T-cell (primary cell): ENCODE results near the gene PHF2. TPM values are rescaled to one million over a fixed set of nuclear protein-coding genes. Genes with fewer than 3 reads are reported as not detected.

Experiments used
- ATAC-seq, 4 experiments: fragments of 200-7000 bp in 3 of 4; fragments of 150-1000 bp in 1 of 4; cut with Tn5 transposase; replicated peaks in 1 of 4; 1 replicate in 3 of 4; 2 replicates in 1 of 4; pipeline ENCODE4 v1.10.0; 2021; ENCODE audit warnings: moderate library complexity in 3 of 4, mild to moderate bottlenecking in 2 of 4, moderate number of reproducible peaks in 1 of 4
- CTCF ChIA-PET, 2 donors: fragments of 300-600 bp; sonication (Branson Sonifier 250); formaldehyde crosslinking; loops; one replicate each; lab custom pipeline; 2022; ENCODE audit warnings: antibody characterized with exemption in 2 of 2; lab: Charles Lee
- POLR2A ChIA-PET, 2 donors: fragments of 300-600 bp; sonication (Branson Sonifier 250); formaldehyde crosslinking; loops; one replicate each; lab custom pipeline; 2022; ENCODE audit warnings: antibody characterized with exemption in 2 of 2; lab: Charles Lee
- DNase-seq, 35 experiments: peaks; one replicate each; pipeline versions ENCODE4 v3.0.0 to v3.0.0-alpha.2; 2013 to 2023
- H3K27ac ChIP-seq: one replicate; pipeline ENCODE4 v1.5.1; 2013; ENCODE audit warnings: low read length
- H3K27me3 ChIP-seq, 2 experiments: replicated peaks in 1 of 2; 1 replicate in 1 of 2; 2 replicates in 1 of 2; pipeline versions ENCODE4 v1.6.1 to v1.7.0; 2013; ENCODE audit warnings: low read length in 1 of 2, mixed read lengths in 1 of 2; ENCODE audit not compliant: control insufficient read depth in 2 of 2, insufficient read depth in 2 of 2; ENCODE audit errors: extremely low read depth in 1 of 2
- H3K36me3 ChIP-seq, 2 donors: 1 replicate in 1 of 2; 2 replicates in 1 of 2; pipeline versions ENCODE4 v1.6.1 to v1.7.0; 2013; ENCODE audit warnings: low read length in 1 of 2; ENCODE audit not compliant: control insufficient read depth in 2 of 2, insufficient read depth in 1 of 2; ENCODE audit errors: extremely low read depth in 1 of 2
- H3K4me1 ChIP-seq, 2 experiments: 1 replicate in 1 of 2; 2 replicates in 1 of 2; pipeline versions ENCODE4 v1.6.1 to v1.7.0; 2013; ENCODE audit warnings: low read length in 2 of 2, mixed read lengths in 1 of 2; ENCODE audit not compliant: insufficient read depth in 2 of 2, control insufficient read depth in 1 of 2; ENCODE audit errors: extremely low read depth in 1 of 2
- H3K4me3 ChIP-seq, 2 donors: 1 replicate in 1 of 2; 2 replicates in 1 of 2; pipeline versions ENCODE4 v1.5.1 to v1.7.0; 2013; ENCODE audit warnings: mild to moderate bottlenecking in 2 of 2, low read length in 1 of 2, moderate library complexity in 1 of 2; ENCODE audit not compliant: control insufficient read depth in 1 of 2; ENCODE audit errors: extremely low read depth in 1 of 2
- H3K9me3 ChIP-seq: 2 replicates; pipeline ENCODE4 v1.7.0; 2013
- H3K27ac Mint-ChIP-seq, 2 donors: one replicate each; pipeline ENCODE4 v1.8.0; 2020 to 2021; ENCODE audit warnings: mild to moderate bottlenecking in 2 of 2, mixed read lengths in 2 of 2
- H3K27me3 Mint-ChIP-seq, 2 donors: one replicate each; pipeline ENCODE4 v1.8.0; 2021 to 2022; ENCODE audit warnings: mixed read lengths in 2 of 2
- H3K36me3 Mint-ChIP-seq: one replicate; pipeline ENCODE4 v1.8.0; 2021; ENCODE audit warnings: mixed read lengths
- H3K4me1 Mint-ChIP-seq, 3 donors: one replicate each; pipeline ENCODE4 v1.8.0; 2020 to 2022; ENCODE audit warnings: mixed read lengths in 3 of 3, mild to moderate bottlenecking in 1 of 3
- H3K4me3 Mint-ChIP-seq, 3 donors: one replicate each; pipeline ENCODE4 v1.8.0; 2020 to 2022; ENCODE audit warnings: mild to moderate bottlenecking in 3 of 3, mixed read lengths in 3 of 3, moderate library complexity in 3 of 3
- H3K9me3 Mint-ChIP-seq, 3 donors: one replicate each; pipeline ENCODE4 v1.8.0; 2020 to 2022; ENCODE audit warnings: mixed read lengths in 3 of 3
- WGBS: methylation state at CpG from one replicate; pipeline ENCODE4 v1.1.5; 2013; ENCODE audit warnings: missing lambda C conversion rate; ENCODE audit not compliant: insufficient coverage; 5-methylcytosine and 5-hydroxymethylcytosine counted together
- total RNA-seq, 35 experiments: library from RNA in 6 of 35; stranded (reverse) in 6 of 35; fragments of 120-200 nt in 1 of 35; gene quantifications; one replicate each; pipeline versions ENCODE4 v1.2.1 to v1.2.4 and lab custom pipeline; 2013 to 2026

The PHF2 gene
- total RNA-seq, 5 donors from 2014 or later (not counting 1 experiment from before 2014, with no cell fraction given): 24.6 to 38.5 (median 34.6) TPM

- H3K27me3 ChIP-seq: no peaks in the 10 kb centered on the region
- no peak for ATAC-seq
- no peak overlapping the region for H3K4me3 Mint-ChIP-seq
- ChIA-PET CTCF (no interaction called here), POLR2A (no interaction called here)
- no peaks in the 10 kb centered on the region for H3K36me3 Mint-ChIP-seq
- no peak overlapping the region for H3K27ac Mint-ChIP-seq
- peaks cover 0 to 33% of the 10 kb centered on the region in 2 experiments for H3K4me1 ChIP-seq
- H3K27ac ChIP-seq: no peak overlapping the region
- H3K27me3 Mint-ChIP-seq: no peaks in the 10 kb centered on the region
- 91% methylated on average over 8 of the region's 13 CpGs for WGBS
- no peaks in the 10 kb centered on the region for H3K9me3 ChIP-seq
- H3K4me1 Mint-ChIP-seq: peaks cover 75 to 84% (median 77%) of the 10 kb centered on the region in 3 donors
- H3K4me3 ChIP-seq: no peak overlapping the region
- no peaks in the 10 kb centered on the region for H3K36me3 ChIP-seq
- H3K9me3 Mint-ChIP-seq: no peaks in the 10 kb centered on the region
- no peak for DNase-seq
These were observed 15.1 kb downstream of the PHF2 start for GRCh38 chr9:93591301-93592007.

GRCh38 chr9:93592008-93592642, 15.7 kb downstream of the PHF2 start:
- Histone ChIP-seq H3K27me3 (no peaks in the 10 kb centered on the region), H3K4me1 (peaks cover 0 to 35% of the 10 kb centered on the region in 2 experiments), H3K4me3 (no peak overlapping the region), H3K27ac (no peak overlapping the region), H3K36me3 (no peaks in the 10 kb centered on the region), H3K9me3 (no peaks in the 10 kb centered on the region)
- POLR2A ChIA-PET: no interaction called here
- no peaks in the 10 kb centered on the region for H3K27me3 Mint-ChIP-seq
- no peaks in the 10 kb centered on the region for H3K9me3 Mint-ChIP-seq
- ATAC-seq (no peak), DNase-seq (no peak)
- no peaks in the 10 kb centered on the region for H3K36me3 Mint-ChIP-seq
- 98% methylated on average over 6 of the region's 8 CpGs for WGBS
- H3K4me3 Mint-ChIP-seq: no peak overlapping the region
- peaks cover 70 to 80% (median 72%) of the 10 kb centered on the region in 3 donors for H3K4me1 Mint-ChIP-seq
- H3K27ac Mint-ChIP-seq: no peak overlapping the region
- CTCF ChIA-PET: interaction anchor here in 1 of 2 donors (0.8 kb wide), 1 partner anchor 588 kb away, joined by 3 read pairs; no protein-coding TSS in a partner anchor

GRCh38 chr9:93592643-93593021, 16.2 kb downstream of the PHF2 start:
- Histone ChIP-seq H3K9me3 (no peaks in the 10 kb centered on the region), H3K36me3 (no peaks in the 10 kb centered on the region), H3K27ac (no peak overlapping the region), H3K4me3 (no peak overlapping the region), H3K27me3 (no peaks in the 10 kb centered on the region), H3K4me1 (peaks cover 0 to 36% of the 10 kb centered on the region in 2 experiments)
- DNase-seq: no peak
- ChIA-PET POLR2A (no interaction called here), CTCF (interaction anchor here in 1 of 2 donors (0.6 to 0.8 kb wide), 2 partner anchors 585 to 589 kb away, joined by 3 to 11 read pairs; no protein-coding TSS in a partner anchor)
- Mint-ChIP-seq H3K27me3 (no peaks in the 10 kb centered on the region), H3K9me3 (no peaks in the 10 kb centered on the region), H3K4me3 (no peak overlapping the region), H3K27ac (no peak overlapping the region), H3K4me1 (peaks cover 71 to 81% (median 75%) of the 10 kb centered on the region in 3 donors), H3K36me3 (no peaks in the 10 kb centered on the region)
- no peak for ATAC-seq
- 83% methylated on average over 1 of the region's 2 CpGs for WGBS

- no peaks in the 10 kb centered on the region for H3K27me3 Mint-ChIP-seq
- ChIA-PET POLR2A (no interaction called here), CTCF (interaction anchor here in 1 of 2 donors (0.6 to 0.8 kb wide), 2 partner anchors 584 to 590 kb away, joined by 3 to 11 read pairs; no protein-coding TSS in a partner anchor)
- H3K9me3 Mint-ChIP-seq: no peaks in the 10 kb centered on the region
- H3K4me3 Mint-ChIP-seq: no peak overlapping the region
- DNase-seq (no peak), ATAC-seq (no peak)
- Histone ChIP-seq H3K9me3 (no peaks in the 10 kb centered on the region), H3K27ac (no peak overlapping the region), H3K36me3 (no peaks in the 10 kb centered on the region), H3K4me3 (no peak overlapping the region), H3K27me3 (no peaks in the 10 kb centered on the region), H3K4me1 (peaks cover 3 to 36% of the 10 kb centered on the region in 2 experiments)
- no peaks in the 10 kb centered on the region for H3K36me3 Mint-ChIP-seq
- WGBS: 100% methylated on average over 1 of the region's 2 CpGs
- H3K4me1 Mint-ChIP-seq: peaks cover 71 to 81% (median 76%) of the 10 kb centered on the region in 3 donors
- H3K27ac Mint-ChIP-seq: peak overlapping the region in 1 of 2 donors; percentile 3
These were observed 16.8 kb downstream of the PHF2 start for GRCh38 chr9:93593144-93593658.

GRCh38 chr9:93594041-93594756, 17.8 kb downstream of the PHF2 start:
- ATAC-seq (no peak), DNase-seq (no peak)
- H3K4me1 ChIP-seq: peaks cover 9 to 38% of the 10 kb centered on the region in 2 experiments
- CTCF ChIA-PET: interaction anchor here (0.5 to 0.6 kb wide), 2 partner anchors 46 to 970 kb away, joined by 3 read pairs; no protein-coding TSS in a partner anchor
- no peaks in the 10 kb centered on the region for H3K36me3 ChIP-seq
- Mint-ChIP-seq H3K36me3 (no peaks in the 10 kb centered on the region), H3K4me3 (no peak overlapping the region), H3K4me1 (peaks cover 72 to 81% (median 76%) of the 10 kb centered on the region in 3 donors), H3K27ac (no peak overlapping the region), H3K27me3 (no peaks in the 10 kb centered on the region), H3K9me3 (no peaks in the 10 kb centered on the region)
- no peaks in the 10 kb centered on the region for H3K27me3 ChIP-seq
- POLR2A ChIA-PET: no interaction called here
- H3K4me3 ChIP-seq: no peak overlapping the region
- no peak overlapping the region for H3K27ac ChIP-seq
- no peaks in the 10 kb centered on the region for H3K9me3 ChIP-seq
- WGBS: 73% methylated on average over 5 of the region's 9 CpGs

- H3K4me3 ChIP-seq: no peak overlapping the region
- WGBS: 100% methylated on average over 4 of the region's 5 CpGs
- no peaks in the 10 kb centered on the region for H3K9me3 ChIP-seq
- no peak overlapping the region for H3K27ac ChIP-seq
- peaks cover 17 to 45% of the 10 kb centered on the region in 2 experiments for H3K4me1 ChIP-seq
- ChIA-PET CTCF (no interaction called here), POLR2A (no interaction called here)
- no peaks in the 10 kb centered on the region for H3K9me3 Mint-ChIP-seq
- H3K4me1 Mint-ChIP-seq: peaks cover 72 to 81% (median 76%) of the 10 kb centered on the region in 3 donors
- H3K36me3 Mint-ChIP-seq: no peaks in the 10 kb centered on the region
- H3K27me3 ChIP-seq: no peaks in the 10 kb centered on the region
- ATAC-seq (no peak), DNase-seq (no peak)
- H3K4me3 Mint-ChIP-seq: no peak overlapping the region
- no peaks in the 10 kb centered on the region for H3K27me3 Mint-ChIP-seq
- no peak overlapping the region for H3K27ac Mint-ChIP-seq
- H3K36me3 ChIP-seq: no peaks in the 10 kb centered on the region
These were observed 19.1 kb downstream of the PHF2 start for GRCh38 chr9:93595461-93595860.
